HCT116 (cell line): Measurements from ENCODE around the gene COMMD10. TPM values are rescaled to one million over a fixed set of nuclear protein-coding genes. Genes with fewer than 3 reads are reported as not detected.

ENCODE experiments used
- ATAC-seq: fragments of 200-7000 bp; cut with Tn5 transposase; 2 replicates; pipeline ENCODE4 v1.9.1; 2020; ENCODE audit warnings: mild to moderate bottlenecking, moderate library complexity
- BruUV-seq: library from RNA; stranded (reverse); fragments of 400-500 nt; replicated peaks from 2 replicates; lab custom pipeline; 2021; lab: Mats Ljungman, UMichigan
- CTCF ChIA-PET: fragments of 300-600 bp; sonication (Branson Sonifier 250); formaldehyde crosslinking; loops from one replicate; lab custom pipeline; 2021; ENCODE audit warnings: antibody characterized with exemption; lab: Charles Lee
- POLR2A ChIA-PET: fragments of 300-600, 350-600 bp; sonication (Branson Sonifier 250); formaldehyde crosslinking; loops from one replicate; lab custom pipeline; 2021; ENCODE audit warnings: antibody characterized with exemption; lab: Charles Lee
- RAD21 ChIA-PET, 2 experiments: fragments of 300-600 bp; sonication (Branson Sonifier 250); formaldehyde crosslinking; loops; one replicate each; lab custom pipeline; 2023; ENCODE audit warnings: low total read pairs in 2 of 2; ENCODE audit not compliant: uncharacterized antibody in 2 of 2, unreplicated experiment in 2 of 2, low non-redundant PET in 1 of 2; lab: Charles Lee
- DNase-seq: peaks from one replicate; pipeline ENCODE4 v3.0.0-alpha.2; 2010; ENCODE audit warnings: low read depth, low spot score
- H2AFZ ChIP-seq: fragments of 200-600 bp; shearing (Covaris generic), sonication (generic); 2 replicates; pipeline ENCODE4 v1.6.1; 2017; ENCODE audit warnings: low read depth, mixed run types, mixed read lengths, antibody characterized with exemption, low read length; ENCODE audit not compliant: poor library complexity, severe bottlenecking
- H3K27ac ChIP-seq: 2 replicates; pipeline ENCODE4 v1.5.1; 2012; ENCODE audit warnings: low read depth, low read length
- H3K27me3 ChIP-seq: fragments of 200-600 bp; sonication (generic); 2 replicates; pipeline ENCODE4 v1.6.1; 2016; ENCODE audit warnings: mixed run types, low read length, mixed read lengths; ENCODE audit not compliant: insufficient read depth
- H3K36me3 ChIP-seq, 2 experiments: fragments of 200-500 bp in 1 of 2; fragments of 200-600 bp in 1 of 2; sonication (Bioruptor generic) in 1 of 2; sonication (generic) in 1 of 2; 2 replicates each; pipeline versions ENCODE4 v1.5.1 to v1.6.1; 2014 to 2016; ENCODE audit warnings: low read length in 2 of 2, inconsistent platforms in 1 of 2, mixed read lengths in 1 of 2, mixed run types in 1 of 2; ENCODE audit not compliant: insufficient read depth in 2 of 2, control insufficient read depth in 1 of 2
- H3K4me1 ChIP-seq, 2 experiments: fragments of 200-600 bp in 1 of 2; sonication (generic) in 1 of 2; 2 replicates each; pipeline versions ENCODE4 v1.5.1 to v1.6.1; 2012 to 2017; ENCODE audit warnings: low read length in 2 of 2, inconsistent platforms in 1 of 2, mild to moderate bottlenecking in 1 of 2, mixed read lengths in 1 of 2, mixed run types in 1 of 2, moderate library complexity in 1 of 2; ENCODE audit not compliant: insufficient read depth in 2 of 2, control insufficient read depth in 1 of 2
- H3K4me2 ChIP-seq: fragments of 200-600 bp; sonication (generic); 2 replicates; pipeline ENCODE4 v1.6.1; 2017; ENCODE audit warnings: mixed run types, low read length, mixed read lengths
- H3K4me3 ChIP-seq, 2 experiments: fragments of 200-600 bp in 1 of 2; sonication (generic) in 1 of 2; replicated peaks in 1 of 2; 2 replicates each; pipeline ENCODE4 v1.5.1; 2011 to 2016; ENCODE audit warnings: low read length in 2 of 2, control low read depth in 1 of 2, low read depth in 1 of 2, mild to moderate bottlenecking in 1 of 2, mixed read lengths in 1 of 2, mixed run types in 1 of 2
- H3K79me2 ChIP-seq: fragments of 200-600 bp; sonication (generic); 2 replicates; pipeline ENCODE4 v1.6.1; 2017; ENCODE audit warnings: mild to moderate bottlenecking, mixed run types, low read length, moderate library complexity, mixed read lengths; ENCODE audit not compliant: insufficient read depth
- H3K9ac ChIP-seq: fragments of 200-600 bp; sonication (generic); 2 replicates; pipeline ENCODE4 v1.6.1; 2016; ENCODE audit warnings: low read length, mixed read lengths
- H3K9me2 ChIP-seq: fragments of 200-600 bp; sonication (generic), shearing (Covaris generic); 2 replicates; pipeline ENCODE4 v1.6.1; 2017; ENCODE audit warnings: mixed run types, mild to moderate bottlenecking, moderate library complexity; ENCODE audit not compliant: insufficient read depth
- H3K9me3 ChIP-seq, 2 experiments: fragments of 200-500 bp in 1 of 2; fragments of 200-600 bp in 1 of 2; sonication (Bioruptor generic) in 1 of 2; sonication (generic) in 1 of 2; 2 replicates each; pipeline ENCODE4 v1.6.1; 2014 to 2017; ENCODE audit warnings: low read length in 2 of 2, mixed read lengths in 2 of 2, inconsistent platforms in 1 of 2, low read depth in 1 of 2, mild to moderate bottlenecking in 1 of 2, mixed run types in 1 of 2, moderate library complexity in 1 of 2; ENCODE audit not compliant: control insufficient read depth in 1 of 2, insufficient read depth in 1 of 2
- H4K20me1 ChIP-seq: fragments of 200-600 bp; sonication (generic), shearing (Covaris generic); 2 replicates; pipeline ENCODE4 v1.6.1; 2017; ENCODE audit warnings: mixed run types, mild to moderate bottlenecking, moderate library complexity; ENCODE audit not compliant: insufficient read depth
- CBX3 ChIP-seq: IDR thresholded peaks from 2 replicates; pipeline ENCODE4 v1.6.1; 2012; ENCODE audit warnings: low read depth
- CEBPB ChIP-seq: IDR thresholded peaks from 2 replicates; pipeline ENCODE4 v1.6.1; 2012; ENCODE audit warnings: low read depth
- ELF1 ChIP-seq: IDR thresholded peaks from 2 replicates; pipeline ENCODE4 v1.6.1; 2012; ENCODE audit warnings: low read depth, borderline replicate concordance
- EZH2 ChIP-seq: fragments of 200-600 bp; sonication (generic); IDR thresholded peaks from 2 replicates; pipeline ENCODE4 v1.6.1; 2017; ENCODE audit warnings: antibody characterized with exemption, mixed run types
- POLR2A ChIP-seq: IDR thresholded peaks from 2 replicates; pipeline ENCODE4 v1.7.0; 2011; ENCODE audit warnings: borderline replicate concordance; ENCODE audit not compliant: insufficient read depth, insufficient read length; ENCODE audit errors: extremely low read depth
- POLR2AphosphoS5 ChIP-seq: IDR thresholded peaks from 2 replicates; pipeline ENCODE4 v1.6.1; 2011; ENCODE audit warnings: mild to moderate bottlenecking, low read depth, low read length, moderate library complexity
- SRF ChIP-seq: IDR thresholded peaks from 2 replicates; pipeline ENCODE4 v1.6.1; 2012; ENCODE audit warnings: low read depth
- TCF7L2 ChIP-seq: IDR thresholded peaks from 2 replicates; pipeline ENCODE4 v1.7.0; 2011; ENCODE audit warnings: borderline replicate concordance, inconsistent platforms; ENCODE audit not compliant: insufficient read depth, insufficient read length; ENCODE audit errors: extremely low read depth
- ZNF274 ChIP-seq: fragments of 200-500 bp; sonication (Bioruptor generic); IDR thresholded peaks from 2 replicates; pipeline ENCODE4 v1.6.1; 2014; ENCODE audit warnings: mild to moderate bottlenecking, low read depth, low read length, inconsistent platforms
- intact Hi-C: fragments of 100-400 bp; cut with micrococcal nuclease; formaldehyde crosslinking; loops from 2 replicates; pipeline ENCODE4 v1.10.0; 2022
- total RNA-seq: library from RNA; stranded (reverse); gene quantifications from one replicate; pipeline ENCODE4 v1.2.1, GENCODE V29; 2021; ENCODE audit not compliant: unreplicated experiment
- TF ChIP-seq, protein P1 (sequence below): IDR thresholded peaks from 2 replicates; pipeline ENCODE4 v1.6.1; 2012
- TF ChIP-seq, protein P2 (sequence below): IDR thresholded peaks from 2 replicates; pipeline ENCODE4 v1.6.1; 2011; ENCODE audit warnings: mild to moderate bottlenecking, low read length, moderate library complexity; ENCODE audit not compliant: insufficient replicate concordance; ENCODE audit errors: extremely low read depth
- TF ChIP-seq, protein P3 (sequence below), 3 experiments: fragments of 200-600 bp in 1 of 3; sonication (generic) in 1 of 3; IDR thresholded peaks in 2 of 3; conservative IDR thresholded peaks in 1 of 3; 2 replicates each; pipeline ENCODE4 v1.5.1; 2012 to 2017; ENCODE audit warnings: low read depth in 2 of 3, low read length in 2 of 3, antibody characterized with exemption in 1 of 3, borderline replicate concordance in 1 of 3, control low read depth in 1 of 3, mild to moderate bottlenecking in 1 of 3, mixed read lengths in 1 of 3, mixed run types in 1 of 3, moderate library complexity in 1 of 3; ENCODE audit not compliant: insufficient read depth in 1 of 3
- TF ChIP-seq, protein P4 (sequence below): IDR thresholded peaks from 2 replicates; pipeline ENCODE4 v1.6.1; 2012; ENCODE audit warnings: low read depth

The COMMD10 gene
- total RNA-seq, 1 experiment from 2014 or later, result 35.3 TPM

DNA sequence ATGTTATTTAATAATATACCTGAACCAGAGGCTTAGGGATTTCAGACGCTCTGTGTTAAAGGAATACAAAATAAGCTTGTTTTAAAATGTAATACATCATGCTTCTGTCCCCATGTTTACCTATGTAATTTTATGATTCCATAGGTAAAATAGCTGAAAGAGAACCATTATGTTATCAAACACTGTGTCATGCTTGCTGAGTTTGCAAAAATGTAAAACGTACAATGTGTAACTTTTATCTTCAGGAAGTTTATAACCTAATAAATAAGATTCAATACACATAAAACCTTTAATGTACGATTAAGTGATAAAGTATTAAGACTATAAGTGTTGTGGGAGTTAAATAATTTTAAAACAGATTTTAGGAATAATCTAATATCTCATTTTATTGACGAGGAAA is 94.1 kb downstream of the COMMD10 start:
- ATAC-seq (no peak), DNase-seq (no peak)
- no peaks in the 10 kb centered on the region for H3K27me3 ChIP-seq
- peaks cover 8 to 18% of the 10 kb centered on the region in 2 experiments; a peak in 3 of 4 replicates for H3K4me1 ChIP-seq
- H3K79me2 ChIP-seq, result 0 out of 2 replicates have a peak, but pooled peaks cover 3% of the 10 kb centered on the region
- H3K27ac ChIP-seq, result no peak overlapping the region
- TF ChIP-seq ELF1 (no peak), POLR2A (no peak), SRF (no peak), TCF7L2 (no peak), CEBPB (no peak)
- TF ChIP-seq, protein P1, sequence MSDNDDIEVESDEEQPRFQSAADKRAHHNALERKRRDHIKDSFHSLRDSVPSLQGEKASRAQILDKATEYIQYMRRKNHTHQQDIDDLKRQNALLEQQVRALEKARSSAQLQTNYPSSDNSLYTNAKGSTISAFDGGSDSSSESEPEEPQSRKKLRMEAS, result no peak
- H3K9ac ChIP-seq, result no peak overlapping the region
- ChIA-PET CTCF (no interaction called here), RAD21 (no interaction called here), POLR2A (no interaction called here)
- H3K36me3 ChIP-seq, result no peaks in the 10 kb centered on the region
- H3K4me3 ChIP-seq, result no peak overlapping the region
- H2AFZ ChIP-seq, result no peak overlapping the region
- no peaks in the 10 kb centered on the region for H3K9me2 ChIP-seq
- BruUV-seq, result no TSS peak
- H3K4me2 ChIP-seq, result no peak overlapping the region
- H3K9me3 ChIP-seq, result 0 out of 4 replicates have a peak, but pooled peaks cover 0 to 6% of the 10 kb centered on the region in 2 experiments
- intact Hi-C loops, result no loop called here
- no peaks in the 10 kb centered on the region for H4K20me1 ChIP-seq

DNA sequence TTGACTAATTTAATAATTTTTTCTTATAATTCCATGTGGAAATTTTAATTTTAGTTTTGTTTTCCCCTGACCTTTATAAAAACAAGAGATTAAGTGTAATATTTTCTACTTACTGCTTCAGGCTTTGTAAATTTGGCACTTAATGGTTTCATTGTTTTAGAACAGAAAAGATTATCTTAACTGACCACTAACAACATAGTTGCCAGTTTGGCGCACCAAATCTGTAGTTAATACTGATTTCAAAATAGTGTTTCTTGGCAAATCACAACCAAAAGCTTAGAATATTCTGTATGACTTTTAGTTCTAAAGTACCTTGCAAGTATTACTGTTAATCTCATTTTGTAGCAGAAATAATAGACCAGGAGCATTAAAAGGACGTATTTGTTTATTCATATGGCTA is 124.3 kb downstream of the COMMD10 start:
- DNase-seq (no peak), ATAC-seq (no peak)
- CTCF ChIA-PET, result no interaction called here
- intact Hi-C loops, result no loop called here
- Histone ChIP-seq H3K9me2 (no peaks in the 10 kb centered on the region), H2AFZ (no peak overlapping the region), H3K79me2 (no peaks in the 10 kb centered on the region; the same call in 1 of the 2 replicates), H3K27me3 (no peaks in the 10 kb centered on the region), H3K27ac (no peak overlapping the region), H3K4me2 (no peak overlapping the region), H4K20me1 (no peaks in the 10 kb centered on the region), H3K4me3 (no peak overlapping the region), H3K4me1 (no peaks in the 10 kb centered on the region), H3K9ac (no peak overlapping the region), H3K9me3 (no peaks in the 10 kb centered on the region), H3K36me3 (no peaks in the 10 kb centered on the region; a peak in 1 of 4 replicates)
- RAD21 ChIA-PET, result no interaction called here
- POLR2A ChIA-PET, result no interaction called here
- BruUV-seq, result no TSS peak
- TF ChIP-seq, protein P2, sequence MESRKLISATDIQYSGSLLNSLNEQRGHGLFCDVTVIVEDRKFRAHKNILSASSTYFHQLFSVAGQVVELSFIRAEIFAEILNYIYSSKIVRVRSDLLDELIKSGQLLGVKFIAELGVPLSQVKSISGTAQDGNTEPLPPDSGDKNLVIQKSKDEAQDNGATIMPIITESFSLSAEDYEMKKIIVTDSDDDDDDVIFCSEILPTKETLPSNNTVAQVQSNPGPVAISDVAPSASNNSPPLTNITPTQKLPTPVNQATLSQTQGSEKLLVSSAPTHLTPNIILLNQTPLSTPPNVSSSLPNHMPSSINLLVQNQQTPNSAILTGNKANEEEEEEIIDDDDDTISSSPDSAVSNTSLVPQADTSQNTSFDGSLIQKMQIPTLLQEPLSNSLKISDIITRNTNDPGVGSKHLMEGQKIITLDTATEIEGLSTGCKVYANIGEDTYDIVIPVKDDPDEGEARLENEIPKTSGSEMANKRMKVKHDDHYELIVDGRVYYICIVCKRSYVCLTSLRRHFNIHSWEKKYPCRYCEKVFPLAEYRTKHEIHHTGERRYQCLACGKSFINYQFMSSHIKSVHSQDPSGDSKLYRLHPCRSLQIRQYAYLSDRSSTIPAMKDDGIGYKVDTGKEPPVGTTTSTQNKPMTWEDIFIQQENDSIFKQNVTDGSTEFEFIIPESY, result no peak
- TF ChIP-seq, protein P3, sequence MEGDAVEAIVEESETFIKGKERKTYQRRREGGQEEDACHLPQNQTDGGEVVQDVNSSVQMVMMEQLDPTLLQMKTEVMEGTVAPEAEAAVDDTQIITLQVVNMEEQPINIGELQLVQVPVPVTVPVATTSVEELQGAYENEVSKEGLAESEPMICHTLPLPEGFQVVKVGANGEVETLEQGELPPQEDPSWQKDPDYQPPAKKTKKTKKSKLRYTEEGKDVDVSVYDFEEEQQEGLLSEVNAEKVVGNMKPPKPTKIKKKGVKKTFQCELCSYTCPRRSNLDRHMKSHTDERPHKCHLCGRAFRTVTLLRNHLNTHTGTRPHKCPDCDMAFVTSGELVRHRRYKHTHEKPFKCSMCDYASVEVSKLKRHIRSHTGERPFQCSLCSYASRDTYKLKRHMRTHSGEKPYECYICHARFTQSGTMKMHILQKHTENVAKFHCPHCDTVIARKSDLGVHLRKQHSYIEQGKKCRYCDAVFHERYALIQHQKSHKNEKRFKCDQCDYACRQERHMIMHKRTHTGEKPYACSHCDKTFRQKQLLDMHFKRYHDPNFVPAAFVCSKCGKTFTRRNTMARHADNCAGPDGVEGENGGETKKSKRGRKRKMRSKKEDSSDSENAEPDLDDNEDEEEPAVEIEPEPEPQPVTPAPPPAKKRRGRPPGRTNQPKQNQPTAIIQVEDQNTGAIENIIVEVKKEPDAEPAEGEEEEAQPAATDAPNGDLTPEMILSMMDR (IDR thresholded peaks at IDR 0.05 in 2 of 3, conservative IDR thresholded peaks at IDR 0.05 in 1 of 3; ENCODE audit: borderline replicate concordance in 1 of 3, insufficient read depth in 1 of 3, low read depth in 2 of 3, low read length in 2 of 3), result no peak
- TF ChIP-seq, protein P4, sequence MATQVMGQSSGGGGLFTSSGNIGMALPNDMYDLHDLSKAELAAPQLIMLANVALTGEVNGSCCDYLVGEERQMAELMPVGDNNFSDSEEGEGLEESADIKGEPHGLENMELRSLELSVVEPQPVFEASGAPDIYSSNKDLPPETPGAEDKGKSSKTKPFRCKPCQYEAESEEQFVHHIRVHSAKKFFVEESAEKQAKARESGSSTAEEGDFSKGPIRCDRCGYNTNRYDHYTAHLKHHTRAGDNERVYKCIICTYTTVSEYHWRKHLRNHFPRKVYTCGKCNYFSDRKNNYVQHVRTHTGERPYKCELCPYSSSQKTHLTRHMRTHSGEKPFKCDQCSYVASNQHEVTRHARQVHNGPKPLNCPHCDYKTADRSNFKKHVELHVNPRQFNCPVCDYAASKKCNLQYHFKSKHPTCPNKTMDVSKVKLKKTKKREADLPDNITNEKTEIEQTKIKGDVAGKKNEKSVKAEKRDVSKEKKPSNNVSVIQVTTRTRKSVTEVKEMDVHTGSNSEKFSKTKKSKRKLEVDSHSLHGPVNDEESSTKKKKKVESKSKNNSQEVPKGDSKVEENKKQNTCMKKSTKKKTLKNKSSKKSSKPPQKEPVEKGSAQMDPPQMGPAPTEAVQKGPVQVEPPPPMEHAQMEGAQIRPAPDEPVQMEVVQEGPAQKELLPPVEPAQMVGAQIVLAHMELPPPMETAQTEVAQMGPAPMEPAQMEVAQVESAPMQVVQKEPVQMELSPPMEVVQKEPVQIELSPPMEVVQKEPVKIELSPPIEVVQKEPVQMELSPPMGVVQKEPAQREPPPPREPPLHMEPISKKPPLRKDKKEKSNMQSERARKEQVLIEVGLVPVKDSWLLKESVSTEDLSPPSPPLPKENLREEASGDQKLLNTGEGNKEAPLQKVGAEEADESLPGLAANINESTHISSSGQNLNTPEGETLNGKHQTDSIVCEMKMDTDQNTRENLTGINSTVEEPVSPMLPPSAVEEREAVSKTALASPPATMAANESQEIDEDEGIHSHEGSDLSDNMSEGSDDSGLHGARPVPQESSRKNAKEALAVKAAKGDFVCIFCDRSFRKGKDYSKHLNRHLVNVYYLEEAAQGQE, result no peak
- TF ChIP-seq POLR2AphosphoS5 (no peak), EZH2 (no peak), CBX3 (no peak), ZNF274 (no peak), SRF (no peak)
